HepG2 (cell line): ENCODE data around the gene ZDHHC3. TPM values are rescaled to one million over a fixed set of nuclear protein-coding genes. Genes with fewer than 3 reads are reported as not detected.

ENCODE experiments used
- ATAC-seq: fragments of 200-7000 bp; cut with Tn5 transposase; 3 replicates; pipeline ENCODE4 v1.9.1; 2020; ENCODE audit warnings: mild to moderate bottlenecking, moderate library complexity
- BruUV-seq: library from RNA; stranded (reverse); fragments of 400-500 nt; replicated peaks from 2 replicates; lab custom pipeline; 2021; lab: Mats Ljungman, UMichigan
- CTCF ChIA-PET: fragments of 300-600 bp; formaldehyde crosslinking; extraction: SDS; loops from one replicate; lab custom pipeline; 2021; ENCODE audit warnings: low total read pairs, inconsistent platforms, low intra/inter-chr PET ratio; lab: Yijun Ruan, JAX
- POLR2A ChIA-PET: fragments of 350-600 bp; sonication (Branson Sonifier 250); formaldehyde crosslinking; loops from one replicate; lab custom pipeline; 2020; ENCODE audit warnings: antibody characterized with exemption, inconsistent platforms; lab: Yijun Ruan, JAX
- DNase-seq: peaks from one replicate; pipeline ENCODE4 v3.0.0-alpha.2; 2015; ENCODE audit warnings: low spot score
- FAIRE-seq: peaks from 3 replicates; lab custom pipeline; 2011; peaks lifted over from hg19 to GRCh38; lab: Jason Lieb, UNC
- H2AFZ ChIP-seq: one replicate; pipeline ENCODE4 v1.6.1; 2011; ENCODE audit warnings: low read length, inconsistent platforms
- H3K27ac ChIP-seq: fragments of 300-600 bp; 3 replicates; pipeline ENCODE4 v1.8.0; 2011; ENCODE audit warnings: mixed run types, mild to moderate bottlenecking, mixed read lengths, low read length, inconsistent platforms; ENCODE audit not compliant: insufficient read depth; ENCODE audit errors: extremely low read length
- H3K27me3 ChIP-seq, 2 experiments: fragments of 200-600 bp in 1 of 2; 2 replicates in 1 of 2; 3 replicates in 1 of 2; pipeline versions ENCODE4 v1.6.0 to v1.8.0; 2011; ENCODE audit warnings: low read length in 2 of 2, mild to moderate bottlenecking in 2 of 2, moderate library complexity in 2 of 2, inconsistent platforms in 1 of 2; ENCODE audit not compliant: insufficient read depth in 2 of 2, control insufficient read depth in 1 of 2
- H3K36me3 ChIP-seq, 2 experiments: fragments of 200-600 bp in 1 of 2; replicated peaks in 1 of 2; 2 replicates in 1 of 2; 3 replicates in 1 of 2; pipeline versions ENCODE4 v1.5.1 to v1.8.0; 2011; ENCODE audit warnings: low read length in 2 of 2, inconsistent platforms in 1 of 2; ENCODE audit not compliant: insufficient read depth in 2 of 2, control insufficient read depth in 1 of 2
- H3K4me1 ChIP-seq: 2 replicates; pipeline ENCODE4 v1.5.1; 2012; ENCODE audit warnings: low read length, inconsistent platforms; ENCODE audit not compliant: insufficient read depth
- H3K4me2 ChIP-seq: 2 replicates; pipeline ENCODE4 v1.6.0; 2011; ENCODE audit warnings: low read depth, low read length, inconsistent platforms
- H3K4me3 ChIP-seq, 3 experiments: fragments of 200-600 bp in 1 of 3; sonication (generic), shearing (Covaris generic) in 1 of 3; replicated peaks in 1 of 3; 2 replicates each; pipeline ENCODE4 v1.5.1; 2011 to 2016; ENCODE audit warnings: low read length in 3 of 3, inconsistent platforms in 2 of 3, low read depth in 2 of 3, mild to moderate bottlenecking in 2 of 3, control low read depth in 1 of 3, mixed read lengths in 1 of 3; ENCODE audit not compliant: insufficient read depth in 1 of 3
- H3K79me2 ChIP-seq: one replicate; pipeline ENCODE4 v1.6.1; 2011; ENCODE audit warnings: low read length, inconsistent platforms; ENCODE audit not compliant: insufficient read depth
- H3K9ac ChIP-seq: 2 replicates; pipeline ENCODE4 v1.6.0; 2011; ENCODE audit warnings: mild to moderate bottlenecking, low read depth, low read length, inconsistent platforms; ENCODE audit not compliant: insufficient read depth
- H3K9me3 ChIP-seq: 2 replicates; pipeline ENCODE4 v1.5.1; 2012; ENCODE audit warnings: mild to moderate bottlenecking, low read length
- H4K20me1 ChIP-seq: 2 replicates; pipeline ENCODE4 v1.6.0; 2011; ENCODE audit warnings: inconsistent platforms, mild to moderate bottlenecking, low read length, moderate library complexity; ENCODE audit not compliant: insufficient read depth
- DPF2 ChIP-seq: sonication (generic); formaldehyde crosslinking; IDR thresholded peaks from 2 replicates; pipeline ENCODE4 v1.4.0; 2020; ENCODE audit warnings: mild to moderate bottlenecking, low read depth, missing genetic modification reagents, borderline replicate concordance
- FOSL2 ChIP-seq: sonication (generic); formaldehyde crosslinking; IDR thresholded peaks from 2 replicates; pipeline ENCODE4 v1.4.0; 2020; ENCODE audit warnings: missing genetic modification reagents
- GABPB1 ChIP-seq: IDR thresholded peaks from 2 replicates; pipeline ENCODE4 v1.6.1; 2016; ENCODE audit warnings: mild to moderate bottlenecking, missing genetic modification reagents, moderate library complexity, missing compliant biosample characterization
- MAZ ChIP-seq, 2 experiments: sonication (generic) in 1 of 2; formaldehyde crosslinking in 1 of 2; IDR thresholded peaks; 2 replicates each; pipeline versions ENCODE4 v1.5.0 to v1.6.1; 2012 to 2020; ENCODE audit warnings: low read depth in 2 of 2, mild to moderate bottlenecking in 2 of 2, borderline replicate concordance in 1 of 2, improper control_type of control experiment in 1 of 2, low read length in 1 of 2, missing genetic modification reagents in 1 of 2, moderate library complexity in 1 of 2
- in situ Hi-C: cut with HindIII; loops from 2 replicates; pipeline ENCODE4 v1.10.0; 2017; ENCODE audit warnings: low pct_unique_long_range_greater_than_20kb; ENCODE audit not compliant: extremely low pct_ligation_motif_present
- intact Hi-C: fragments of 100-400 bp; cut with micrococcal nuclease; formaldehyde crosslinking; loops from one replicate; pipeline ENCODE4 v1.10.0; 2022; ENCODE audit not compliant: unreplicated experiment
- polyA plus RNA-seq, 8 experiments: library from polyadenylated mRNA; depleted of rRNA in 3 of 8; stranded (reverse) in 7 of 8; unstranded in 1 of 8; fragments of >200 nt; fragmentation: Illumina TruSeq in 4 of 8; extraction: Trizol in 4 of 8; gene quantifications; 2 replicates each; pipeline versions ENCODE4 v1.2.1 to v1.2.3, GENCODE V29; 2011 to 2016; ENCODE audit warnings: low read depth in 4 of 8, missing spikeins in 1 of 8, mixed read lengths in 1 of 8; ENCODE audit not compliant: insufficient read depth in 1 of 8
- total RNA-seq, 5 experiments: library from RNA; depleted of rRNA; stranded (reverse); fragments of >200 nt; fragmentation: Illumina TruSeq; extraction: Trizol; gene quantifications; 2 replicates each; pipeline ENCODE4 v1.2.3, GENCODE V29; 2016; ENCODE audit warnings: low read depth in 1 of 5
- TF ChIP-seq, protein P1 (sequence below): sonication (generic); formaldehyde crosslinking; IDR thresholded peaks from 2 replicates; pipeline ENCODE4 v1.8.1; 2023; ENCODE audit warnings: mild to moderate bottlenecking, inconsistent platforms, moderate library complexity, missing genetic modification reagents, borderline replicate concordance

ZDHHC3 gene
- total and polyA plus RNA-seq, 2 of the 13 experiments (the other 11 are each of a cell fraction or from before 2014, with no cell fraction given) = 44.1 to 65.7 TPM

- Histone ChIP-seq H2AFZ (no peak overlapping the region), H3K36me3 (peaks cover 28 to 86% of the 10 kb centered on the region in 2 experiments), H3K9me3 (no peaks in the 10 kb centered on the region), H3K4me2 (no peak overlapping the region), H3K27me3 (no peaks in the 10 kb centered on the region), H3K9ac (no peak overlapping the region), H3K79me2 (peaks cover 15% of the 10 kb centered on the region)
- POLR2A ChIA-PET = interaction anchor here (1.9 kb wide), 1 partner anchor 18 kb away, joined by 6 read pairs; the partner anchor contains the start of genes EXOSC7 and ZDHHC3
- in situ Hi-C loops = no loop called here
- FAIRE-seq = no peak
- TF ChIP-seq GABPB1 (CRISPR knock-in tag) = no peak
- no peak for TF ChIP-seq MAZ (IDR thresholded peaks at IDR 0.05; ENCODE audit: borderline replicate concordance, low read depth, low read length)
- TF ChIP-seq MAZ (CRISPR knock-in tag; IDR thresholded peaks at IDR 0.05; ENCODE audit: low read depth) = no peak
- TF ChIP-seq FOSL2 = peak; percentile 71
- TF ChIP-seq, protein P1, sequence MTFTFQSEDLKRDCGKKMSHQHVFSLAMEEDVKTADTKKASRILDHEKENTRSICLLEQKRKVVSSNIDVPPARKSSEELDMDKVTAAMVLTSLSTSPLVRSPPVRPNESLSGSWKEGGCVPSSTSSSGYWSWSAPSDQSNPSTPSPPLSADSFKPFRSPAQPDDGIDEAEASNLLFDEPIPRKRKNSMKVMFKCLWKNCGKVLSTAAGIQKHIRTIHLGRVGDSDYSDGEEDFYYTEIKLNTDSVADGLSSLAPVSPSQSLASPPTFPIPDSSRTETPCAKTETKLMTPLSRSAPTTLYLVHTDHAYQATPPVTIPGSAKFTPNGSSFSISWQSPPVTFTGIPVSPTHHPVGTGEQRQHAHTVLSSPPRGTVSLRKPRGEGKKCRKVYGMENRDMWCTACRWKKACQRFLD = no peak
- no peak for TF ChIP-seq DPF2 (CRISPR knock-in tag)
- TF ChIP-seq, all 625 proteins: peak for 1
- Histone ChIP-seq H3K27ac (no peak overlapping the region), H4K20me1 (peaks cover under 1% of the 10 kb centered on the region), H3K4me1 (peaks cover 38% of the 10 kb centered on the region), H3K4me3 (no peak overlapping the region)
- intact Hi-C loops = no loop called here
- CTCF ChIA-PET = no interaction called here
- ATAC-seq (peak; percentile 39), DNase-seq (peak; percentile 38)
- no TSS peak for BruUV-seq
Observed at GRCh38 chr3:44993471-44994205, 17.7 kb upstream of the ZDHHC3 start.
